K562 (cell line): ENCODE measurements around the gene POLD1. TPM values are rescaled to one million over a fixed set of nuclear protein-coding genes. Genes with fewer than 3 reads are reported as not detected.

ENCODE experiments used
- CGGBP1 ChIP-seq: fragments of 250-450 bp; sonication (Bioruptor Pico); IDR thresholded peaks from 2 replicates; pipeline ENCODE4 v1.9.0; 2021; ENCODE audit warnings: mild to moderate bottlenecking
- E4F1 ChIP-seq: fragments of 250-450 bp; sonication (Bioruptor Pico); IDR thresholded peaks from 2 replicates; pipeline ENCODE4 v1.5.0; 2021; ENCODE audit warnings: mild to moderate bottlenecking, borderline replicate concordance
- GTF2B ChIP-seq: IDR thresholded peaks from 2 replicates; pipeline ENCODE4 v1.6.1; 2011; ENCODE audit not compliant: insufficient read length; ENCODE audit errors: extremely low read depth
- HEY1 ChIP-seq: fragments of 250-450 bp; sonication (Bioruptor Pico); IDR thresholded peaks from 2 replicates; pipeline ENCODE4 v1.5.0; 2020; ENCODE audit warnings: mild to moderate bottlenecking, moderate library complexity, borderline replicate concordance
- MITF ChIP-seq: IDR thresholded peaks from 2 replicates; pipeline ENCODE4 v1.6.1; 2014; ENCODE audit warnings: antibody characterized with exemption
- MLX ChIP-seq, 2 experiments: fragments of 450-650 bp in 1 of 2; sonication (generic) in 1 of 2; formaldehyde crosslinking; conservative IDR thresholded peaks; 2 replicates each; pipeline versions ENCODE4 v1.4.0 to v1.8.1; 2020 to 2022; ENCODE audit warnings: mild to moderate bottlenecking in 1 of 2, missing genetic modification reagents in 1 of 2
- NCOA1 ChIP-seq: fragments of 450-650 bp; IDR thresholded peaks from 2 replicates; pipeline ENCODE4 v1.6.1; 2016; ENCODE audit warnings: low read depth
- POU5F1 ChIP-seq: fragments of 150-350 bp; IDR thresholded peaks from 2 replicates; pipeline ENCODE4 v1.6.1; 2014; ENCODE audit warnings: borderline replicate concordance, low read length, low read depth, mild to moderate bottlenecking; ENCODE audit not compliant: partially characterized antibody
- PTBP1 ChIP-seq: fragments of 200-400 bp; formaldehyde crosslinking; IDR thresholded peaks from 2 replicates; pipeline ENCODE4 v1.6.1; 2017; ENCODE audit warnings: low read depth, low read length
- RAD21 ChIP-seq, 2 experiments: fragments of 250-450 bp in 1 of 2; fragments of 450-650 bp in 1 of 2; sonication (Bioruptor Pico) in 1 of 2; formaldehyde crosslinking in 1 of 2; IDR thresholded peaks in 1 of 2; conservative IDR thresholded peaks in 1 of 2; 2 replicates each; pipeline versions ENCODE4 v1.4.0 to v1.8.0; 2020 to 2022; ENCODE audit warnings: mild to moderate bottlenecking in 2 of 2, moderate library complexity in 1 of 2
- SNRNP70 ChIP-seq: fragments of 200-400 bp; formaldehyde crosslinking; optimal IDR thresholded peaks from 2 replicates; pipeline ENCODE3; 2017; ENCODE audit warnings: low read depth, low read length
- TEAD2 ChIP-seq: fragments of 450-650 bp; IDR thresholded peaks from 2 replicates; pipeline ENCODE4 v1.6.1; 2016; ENCODE audit warnings: missing genetic modification characterization, control low read depth, missing compliant biosample characterization
- XRCC4 ChIP-seq: IDR thresholded peaks from one replicate; pipeline ENCODE4 v1.6.1; 2011; ENCODE audit not compliant: insufficient read depth, insufficient read length; ENCODE audit errors: extremely low read depth
- ZBTB17 ChIP-seq: fragments of 450-650 bp; formaldehyde crosslinking; IDR thresholded peaks from 2 replicates; pipeline ENCODE4 v1.4.0; 2020; ENCODE audit warnings: mild to moderate bottlenecking
- ZNF165 ChIP-seq: fragments of 250-450 bp; sonication (Bioruptor Pico); IDR thresholded peaks from 2 replicates; pipeline ENCODE4 v1.4.0; 2020; ENCODE audit warnings: borderline replicate concordance
- ZNF217 ChIP-seq: sonication (generic); formaldehyde crosslinking; IDR thresholded peaks from 2 replicates; pipeline ENCODE4 v1.8.0; 2022; ENCODE audit warnings: mild to moderate bottlenecking, missing genetic modification reagents
- ZNF449 ChIP-seq: fragments of 250-450 bp; sonication (Bioruptor Pico); IDR thresholded peaks from 2 replicates; pipeline ENCODE4 v1.8.0; 2022; ENCODE audit warnings: moderate library complexity, mild to moderate bottlenecking, inconsistent platforms
- polyA plus RNA-seq, 8 experiments: library from polyadenylated mRNA; depleted of rRNA in 4 of 8; stranded (reverse) in 5 of 8; unstranded in 3 of 8; fragments of >200 nt; fragmentation: Nextera tagmentation in 2 of 8; fragmentation: Illumina TruSeq in 1 of 8; extraction: Ambion mirVana in 2 of 8; extraction: Trizol in 1 of 8; gene quantifications; 2 replicates each; pipeline versions ENCODE4 v1.2.1 to v1.2.3, GENCODE V29; 2011 to 2014; ENCODE audit warnings: inconsistent platforms in 1 of 8, missing spikeins in 1 of 8
- total RNA-seq, 7 experiments: library from RNA; depleted of rRNA in 6 of 7; stranded (reverse); fragments of >200 nt in 6 of 7; fragmentation: Illumina TruSeq in 2 of 7; extraction: Trizol in 2 of 7; gene quantifications; 2 replicates each; pipeline versions ENCODE4 v1.2.1 to v1.2.3, GENCODE V29; 2011 to 2021; ENCODE audit warnings: low replicate concordance in 1 of 7

Gene POLD1
- total and polyA plus RNA-seq, 9 of the 15 experiments (the other 6 are each of a cell fraction or from before 2014, with no cell fraction given): 1.3 to 312 (median 47.8) TPM

- TF ChIP-seq NCOA1 (peak; percentile 99), E4F1 (CRISPR knock-in tag) (no peak), SNRNP70 (no peak), ZNF217 (CRISPR knock-in tag) (no peak), TEAD2 (tag) (no peak), ZNF165 (CRISPR knock-in tag) (peak; percentile 86; the same call in 1 of the 2 replicates), HEY1 (CRISPR knock-in tag) (peak; percentile 25; the same call in 1 of the 2 replicates), PTBP1 (no peak), XRCC4 (no peak), RAD21 (CRISPR knock-in tag; conservative IDR thresholded peaks at IDR 0.05 in 1 of 2, IDR thresholded peaks at IDR 0.05 in 1 of 2) (no peak), MITF (no peak), ZNF449 (no peak), ZBTB17 (CRISPR knock-in tag) (peak; percentile 77; the same call in 1 of the 2 replicates), MLX (CRISPR knock-in tag; conservative IDR thresholded peaks at IDR 0.05) (peak; percentile 51 to 64; a peak in 1 of 4 replicates), CGGBP1 (CRISPR knock-in tag) (no peak), POU5F1 (no peak), GTF2B (peak; percentile 9)
These were observed 7.7 kb upstream of the POLD1 start, which contains the start of gene NR1H2 (continued) for GRCh38 chr19:50376166-50377050.
